Measurements from ENCODE around the gene ZMAT5. TPM values are rescaled to one million over a fixed set of nuclear protein-coding genes. Genes with fewer than 3 reads are reported as not detected.

The ZMAT5 gene
- total RNA-seq, 1 donor from 2014 or later = 18.3 TPM

DNA sequence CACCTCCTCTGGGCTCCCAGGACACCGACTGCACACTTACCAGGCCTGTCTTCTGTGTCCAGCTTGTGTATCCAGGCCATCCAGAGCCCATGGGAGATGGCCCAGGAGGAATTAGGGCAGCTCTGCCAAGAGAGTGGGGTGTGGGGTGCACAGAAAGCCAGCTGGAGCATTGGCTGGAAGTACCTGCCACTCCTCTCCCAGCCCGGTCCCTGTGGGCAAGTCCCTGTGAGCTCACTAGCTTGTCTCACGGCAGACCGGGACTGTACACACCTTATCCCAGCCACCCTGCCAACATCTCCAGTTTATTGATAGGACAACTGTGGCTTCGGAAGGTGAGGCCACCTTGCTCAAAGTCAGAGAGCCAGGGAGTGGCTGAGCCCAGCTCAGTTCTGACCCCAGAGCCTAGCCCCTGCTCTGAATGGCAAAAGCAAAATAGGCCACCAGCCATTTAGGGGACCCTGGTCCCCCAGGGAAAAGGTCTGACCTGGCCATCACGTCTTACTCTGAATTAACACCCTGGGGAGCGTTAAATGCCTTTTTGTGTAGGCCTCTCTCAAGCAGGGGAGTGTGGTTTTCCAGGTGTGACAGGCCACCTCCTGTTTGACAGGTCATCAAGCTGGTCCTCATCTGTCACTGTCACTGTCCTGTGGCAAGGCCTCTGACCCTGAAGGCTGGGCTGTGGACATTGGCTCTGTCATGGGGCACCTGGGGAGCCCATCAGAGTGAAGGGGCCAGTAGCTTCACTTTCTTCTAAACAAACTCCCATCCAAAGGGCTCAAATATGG, 15.4 kb upstream of the ZMAT5 start:
- DNase-seq = peak; percentile 54
- H3K9me3 ChIP-seq = no peaks in the 10 kb centered on the region
- H3K4me1 ChIP-seq = peaks cover 15% of the 10 kb centered on the region
- peak overlapping the region; percentile 6 for H3K27ac ChIP-seq
- no peaks in the 10 kb centered on the region for H3K27me3 ChIP-seq (ENCODE audit: low read depth)
- peaks cover under 1% of the 10 kb centered on the region for H3K36me3 ChIP-seq
- TF ChIP-seq CTCF (IDR thresholded peaks at IDR 0.05) = no peak
- ATAC-seq = peak; percentile 82 to 84
- intact Hi-C loops (cut with DNase I) = no loop called here
- no peak overlapping the region for H3K4me3 ChIP-seq

DNA sequence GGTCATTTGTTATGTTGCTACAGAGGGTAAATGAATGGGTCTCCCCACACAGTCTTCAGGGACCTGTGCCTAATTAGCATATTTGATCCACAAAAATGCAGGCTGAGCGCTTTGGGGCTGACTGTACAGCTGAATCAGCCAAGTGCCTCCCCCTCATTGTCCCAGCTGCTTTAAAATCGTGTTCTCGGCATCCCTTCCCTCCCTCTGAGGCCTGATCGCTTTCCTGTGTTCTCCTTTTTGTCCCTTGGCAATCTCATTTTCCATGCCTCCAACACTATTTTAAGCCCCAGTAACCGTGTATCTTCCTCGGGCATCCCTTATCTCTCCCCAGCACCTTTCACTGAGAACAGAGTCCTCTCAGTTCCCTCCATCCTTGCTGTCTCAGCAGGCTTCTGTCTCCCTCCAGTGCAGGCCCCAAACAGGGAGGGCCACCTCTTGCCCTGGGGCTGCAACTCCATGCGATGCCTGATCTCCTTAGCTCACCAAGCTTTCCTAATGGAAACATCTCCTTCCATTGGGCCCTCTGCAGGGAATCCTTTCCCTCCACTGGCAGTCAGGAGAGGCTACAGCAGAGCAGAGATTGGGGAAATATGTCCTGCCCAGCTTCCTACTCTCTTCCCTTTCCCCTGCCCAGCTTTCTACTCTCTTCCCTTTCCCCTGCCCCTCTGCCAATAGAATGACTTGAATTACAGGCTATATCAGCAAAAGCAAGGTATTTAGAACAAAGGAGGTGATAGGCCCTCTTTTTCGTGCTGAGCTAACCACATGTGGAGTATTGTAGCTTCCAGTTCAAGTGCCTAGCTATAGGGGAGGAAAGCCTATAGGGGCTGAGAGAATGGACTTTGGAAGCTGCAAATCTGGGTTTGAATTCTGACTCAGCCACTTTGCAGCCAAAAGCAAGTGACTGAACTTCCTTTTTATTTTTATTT, 14.2 kb upstream of the ZMAT5 start:
- no peaks in the 10 kb centered on the region for H3K9me3 ChIP-seq
- no peak for TF ChIP-seq CTCF (IDR thresholded peaks at IDR 0.05)
- no peak overlapping the region for H3K27ac ChIP-seq
- H3K4me1 ChIP-seq = peaks cover 15% of the 10 kb centered on the region
- H3K36me3 ChIP-seq = no peaks in the 10 kb centered on the region
- ATAC-seq (no peak), DNase-seq (no peak)
- no peaks in the 10 kb centered on the region for H3K27me3 ChIP-seq (ENCODE audit: low read depth)
- H3K4me3 ChIP-seq = no peak overlapping the region
- intact Hi-C loops (cut with DNase I) = no loop called here

- DNase-seq (no peak), ATAC-seq (no peak)
- Histone ChIP-seq H3K9me3 (no peaks in the 10 kb centered on the region), H3K36me3 (no peaks in the 10 kb centered on the region), H3K27ac (no peak overlapping the region), H3K27me3 (ENCODE audit: low read depth) (no peaks in the 10 kb centered on the region), H3K4me3 (no peak overlapping the region), H3K4me1 (peaks cover 11% of the 10 kb centered on the region)
- no peak for TF ChIP-seq CTCF (IDR thresholded peaks at IDR 0.05)
- intact Hi-C loops (cut with DNase I) = no loop called here
These were observed 13.4 kb upstream of the ZMAT5 start for GRCh38 chr22:29780220-29780619.

GRCh38 chr22:29773233-29773632, 6.4 kb upstream of the ZMAT5 start:
- no peak for TF ChIP-seq CTCF (IDR thresholded peaks at IDR 0.05)
- H3K4me3 ChIP-seq = no peak overlapping the region
- ATAC-seq (no peak), DNase-seq (no peak)
- no peaks in the 10 kb centered on the region for H3K27me3 ChIP-seq (ENCODE audit: low read depth)
- intact Hi-C loops (cut with DNase I) = no loop called here
- no peaks in the 10 kb centered on the region for H3K9me3 ChIP-seq
- H3K27ac ChIP-seq = no peak overlapping the region
- H3K36me3 ChIP-seq = peaks cover 30% of the 10 kb centered on the region
- H3K4me1 ChIP-seq = peaks cover 19% of the 10 kb centered on the region

DNA sequence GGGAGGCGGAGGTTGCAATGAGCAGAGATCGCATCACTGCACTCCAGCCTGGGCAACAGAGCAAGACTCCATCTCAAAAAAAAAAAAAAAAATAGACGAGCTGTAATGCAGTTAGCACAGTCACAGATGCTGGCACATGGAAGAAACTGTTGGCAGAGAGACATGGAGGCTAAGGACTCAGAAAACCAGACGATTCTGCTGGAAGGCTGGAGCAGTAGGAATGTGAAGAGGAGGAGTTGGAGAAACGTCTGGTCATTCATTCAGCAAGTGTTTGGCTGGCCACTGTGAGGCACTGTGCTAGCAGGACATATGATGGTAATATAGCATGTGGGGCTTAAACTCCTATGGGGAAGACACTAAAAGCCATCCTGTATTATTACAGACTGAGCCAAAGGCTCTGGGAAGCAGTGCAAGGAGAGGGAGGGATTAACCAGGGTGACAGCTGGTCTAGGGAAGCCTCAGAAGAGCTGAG, 5.4 kb upstream of the ZMAT5 start:
- DNase-seq = no peak

More for the DNA sequence above, 5.4 kb upstream of the ZMAT5 start:
- TF ChIP-seq CTCF (IDR thresholded peaks at IDR 0.05) = peak; percentile 22
- Histone ChIP-seq H3K27ac (no peak overlapping the region), H3K36me3 (peaks cover 30% of the 10 kb centered on the region), H3K4me1 (peaks cover 26% of the 10 kb centered on the region), H3K4me3 (no peak overlapping the region), H3K27me3 (ENCODE audit: low read depth) (no peaks in the 10 kb centered on the region), H3K9me3 (no peaks in the 10 kb centered on the region)
- intact Hi-C loops (cut with DNase I) = no loop called here
- peak in 1 of 2 donors; percentile 39 for ATAC-seq

Measured in lower lobe of right lung (tissue), 2 donors.